ENCODE data around the gene CCDC47. TPM values are rescaled to one million over a fixed set of nuclear protein-coding genes. Genes with fewer than 3 reads are reported as not detected.

The CCDC47 gene
- total and polyA plus RNA-seq, 2 of the 13 experiments (the other 11 are each of a cell fraction or from before 2014, with no cell fraction given) = 59.3 to 99.5 TPM

GRCh38 chr17:63741408-63742173, 31.8 kb downstream of the CCDC47 start, which contains the start of gene STRADA (continued):
- no peak for TF ChIP-seq USF2 (IDR thresholded peaks at IDR 0.05; ENCODE audit: low read depth, low read length)
- TF ChIP-seq USF2 (CRISPR knock-in tag; IDR thresholded peaks at IDR 0.05; ENCODE audit: borderline replicate concordance) = no peak
- TF ChIP-seq, protein P1, sequence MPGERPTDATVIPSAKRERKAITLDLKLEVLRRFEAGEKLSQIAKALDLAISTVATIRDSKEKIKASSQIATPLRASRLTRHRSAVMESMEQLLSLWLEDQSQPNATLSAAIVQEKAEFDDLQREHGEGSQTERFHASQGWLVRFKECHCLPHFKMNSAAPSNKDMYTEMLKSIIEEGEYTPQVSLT (CRISPR knock-in tag; IDR thresholded peaks at IDR 0.05; ENCODE audit: borderline replicate concordance, low read depth) = no peak
- TF ChIP-seq YEATS4 (CRISPR knock-in tag; IDR thresholded peaks at IDR 0.05; ENCODE audit: borderline replicate concordance) = peak; percentile 77
- peak; percentile 81; the same call in 1 of the 2 replicates for TF ChIP-seq ZFP90 (CRISPR knock-in tag; IDR thresholded peaks at IDR 0.05; ENCODE audit: borderline replicate concordance)
- TF ChIP-seq SUZ12 (IDR thresholded peaks at IDR 0.05; ENCODE audit: low read depth, low read length) = no peak
- TF ChIP-seq ZNF773 (CRISPR knock-in tag; IDR thresholded peaks at IDR 0.05; ENCODE audit: borderline replicate concordance) = no peak
- TF ChIP-seq ZC3H13 (CRISPR knock-in tag; IDR thresholded peaks at IDR 0.05) = no peak; the same call in 1 of the 2 replicates
- peak; percentile 76; the same call in 1 of the 2 replicates for TF ChIP-seq ZMYM2 (CRISPR knock-in tag; IDR thresholded peaks at IDR 0.05)
- TF ChIP-seq ATAD3A (CRISPR knock-in tag; IDR thresholded peaks at IDR 0.05) = 0 out of 2 replicates have a peak, but pooled peaks have one; percentile 52
- peak; percentile 78; the same call in 1 of the 2 replicates for TF ChIP-seq ZNF546 (CRISPR knock-in tag; conservative IDR thresholded peaks at IDR 0.05)
- peak; percentile 83 for TF ChIP-seq RBM39 (IDR thresholded peaks at IDR 0.05; ENCODE audit: low read depth, low read length, poor library complexity, severe bottlenecking)
- peak; percentile 79; the same call in 1 of the 2 replicates for TF ChIP-seq NCOA1 (CRISPR knock-in tag; IDR thresholded peaks at IDR 0.05)
- peak; percentile 90 for TF ChIP-seq SNAPC2 (CRISPR knock-in tag; IDR thresholded peaks at IDR 0.05)
- no peak; the same call in 1 of the 2 replicates for TF ChIP-seq BRCA1 (CRISPR knock-in tag; IDR thresholded peaks at IDR 0.05)
- no peak for TF ChIP-seq ZNF562 (CRISPR knock-in tag; IDR thresholded peaks at IDR 0.05; ENCODE audit: borderline replicate concordance)
- TF ChIP-seq ZNF788 (CRISPR knock-in tag; IDR thresholded peaks at IDR 0.05; ENCODE audit: borderline replicate concordance) = peak; percentile 86; the same call in 1 of the 2 replicates
- peak; percentile 45 for TF ChIP-seq RAD21 (CRISPR knock-in tag; IDR thresholded peaks at IDR 0.05)
- TF ChIP-seq, protein P2, sequence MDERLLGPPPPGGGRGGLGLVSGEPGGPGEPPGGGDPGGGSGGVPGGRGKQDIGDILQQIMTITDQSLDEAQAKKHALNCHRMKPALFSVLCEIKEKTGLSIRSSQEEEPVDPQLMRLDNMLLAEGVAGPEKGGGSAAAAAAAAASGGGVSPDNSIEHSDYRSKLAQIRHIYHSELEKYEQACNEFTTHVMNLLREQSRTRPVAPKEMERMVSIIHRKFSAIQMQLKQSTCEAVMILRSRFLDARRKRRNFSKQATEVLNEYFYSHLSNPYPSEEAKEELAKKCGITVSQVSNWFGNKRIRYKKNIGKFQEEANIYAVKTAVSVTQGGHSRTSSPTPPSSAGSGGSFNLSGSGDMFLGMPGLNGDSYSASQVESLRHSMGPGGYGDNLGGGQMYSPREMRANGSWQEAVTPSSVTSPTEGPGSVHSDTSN (CRISPR knock-in tag; IDR thresholded peaks at IDR 0.05) = no peak
- peak; percentile 34; the same call in 1 of the 2 replicates for TF ChIP-seq GPN1 (CRISPR knock-in tag; IDR thresholded peaks at IDR 0.05; ENCODE audit: borderline replicate concordance)
- TF ChIP-seq ZNF580 (CRISPR knock-in tag; IDR thresholded peaks at IDR 0.05; ENCODE audit: borderline replicate concordance, low read depth) = peak; percentile 59; the same call in 1 of the 2 replicates
- TF ChIP-seq ZNF431 (CRISPR knock-in tag; IDR thresholded peaks at IDR 0.05; ENCODE audit: borderline replicate concordance, low read depth) = peak; percentile 81; the same call in 1 of the 2 replicates
- no peak; the same call in 1 of the 2 replicates for TF ChIP-seq SKIL (CRISPR knock-in tag; IDR thresholded peaks at IDR 0.05; ENCODE audit: borderline replicate concordance)
